GM18507 (cell line): ENCODE data around the gene FOXD2.

Source experiments
- DNase-seq: peaks from one replicate; pipeline ENCODE4 v3.0.0; 2011; ENCODE audit warnings: low read depth; ENCODE audit not compliant: insufficient read length; ENCODE audit errors: extremely low spot score
- FAIRE-seq: peaks from 2 replicates; lab custom pipeline; 2011; peaks lifted over from hg19 to GRCh38; lab: Jason Lieb, UNC

Gene FOXD2

GRCh38 chr1:47416319-47417169 is 21.3 kb upstream of the FOXD2 start:
- FAIRE-seq (no peak), DNase-seq (no peak)

- FAIRE-seq = no peak
- DNase-seq = no peak
These were observed 20.4 kb upstream of the FOXD2 start for GRCh38 chr1:47417170-47418044.

- DNase-seq = no peak
- FAIRE-seq = no peak
These were observed 19.7 kb upstream of the FOXD2 start for GRCh38 chr1:47418122-47418521.

GRCh38 chr1:47418681-47419325 is 19.0 kb upstream of the FOXD2 start:
- FAIRE-seq = no peak
- no peak for DNase-seq

- FAIRE-seq (no peak), DNase-seq (no peak)
These were observed 17.3 kb upstream of the FOXD2 start for GRCh38 chr1:47420547-47420946.

GRCh38 chr1:47423872-47424271 is 14.0 kb upstream of the FOXD2 start:
- peak; percentile 18 for FAIRE-seq
- no peak for DNase-seq

- FAIRE-seq = peak; percentile 71
- DNase-seq = no peak
These were observed 13.4 kb upstream of the FOXD2 start for GRCh38 chr1:47424336-47424982.

GRCh38 chr1:47431534-47431933 is 6.3 kb upstream of the FOXD2 start:
- DNase-seq (no peak), FAIRE-seq (no peak)

GRCh38 chr1:47432071-47433036 is 5.5 kb upstream of the FOXD2 start:
- peak; percentile 65 for FAIRE-seq
- DNase-seq = no peak

- FAIRE-seq = no peak
- DNase-seq = no peak
These were observed 4.8 kb upstream of the FOXD2 start for GRCh38 chr1:47433037-47433421.

GRCh38 chr1:47433477-47434050 is 4.3 kb upstream of the FOXD2 start:
- FAIRE-seq = no peak
- no peak for DNase-seq

- DNase-seq (no peak), FAIRE-seq (no peak)
These were observed 3.6 kb upstream of the FOXD2 start for GRCh38 chr1:47434051-47434842.

GRCh38 chr1:47435506-47436303 is 2.1 kb upstream of the FOXD2 start:
- no peak for FAIRE-seq
- DNase-seq = no peak

- FAIRE-seq (peak; percentile 97), DNase-seq (peak; percentile 74)
These were observed 1.4 kb upstream of the FOXD2 start for GRCh38 chr1:47436304-47436978.

GRCh38 chr1:47436979-47437446 is 831 bp upstream of the FOXD2 start:
- FAIRE-seq = peak; percentile 36

More at GRCh38 chr1:47436979-47437446, 831 bp upstream of the FOXD2 start:
- no peak for DNase-seq
